ENCODE data around the gene ITGA8. TPM values are rescaled to one million over a fixed set of nuclear protein-coding genes. Genes with fewer than 3 reads are reported as not detected.

ITGA8 gene
- total and polyA plus RNA-seq, 4 donors: 4.7 to 55.2 (median 10.7) TPM

- Histone ChIP-seq H3K4me1 (ENCODE audit: control insufficient read depth, insufficient read depth, low read length) (no peaks in the 10 kb centered on the region), H3K36me3 (ENCODE audit: control insufficient read depth, insufficient read depth, low read length) (no peaks in the 10 kb centered on the region), H3K27me3 (ENCODE audit: control insufficient read depth, insufficient read depth, low read length) (no peaks in the 10 kb centered on the region), H3K27ac (ENCODE audit: low read depth, low read length) (no peak overlapping the region), H3K9me3 (ENCODE audit: control insufficient read depth, insufficient read depth, low read length) (no peaks in the 10 kb centered on the region), H3K4me3 (ENCODE audit: low read depth, low read length) (no peak overlapping the region)
- no peak for DNase-seq (ENCODE audit: low read depth in 4 of 6, low spot score in 6 of 6)
- WGBS (ENCODE audit: insufficient coverage): 92% methylated on average over 2 of the region's 4 CpGs
These were observed 113.3 kb downstream of the ITGA8 start for GRCh38 chr10:15606377-15606776.

- no peak overlapping the region for H3K4me3 ChIP-seq (ENCODE audit: low read depth, low read length)
These were observed 113.9 kb downstream of the ITGA8 start for GRCh38 chr10:15605740-15606369.

GRCh38 chr10:15603446-15604011 lies 116.2 kb downstream of the ITGA8 start:
- H3K9me3 ChIP-seq (ENCODE audit: control insufficient read depth, insufficient read depth, low read length): no peaks in the 10 kb centered on the region
- H3K27ac ChIP-seq (ENCODE audit: low read depth, low read length): no peak overlapping the region
- no peak overlapping the region for H3K4me3 ChIP-seq (ENCODE audit: low read depth, low read length)
- H3K27me3 ChIP-seq (ENCODE audit: control insufficient read depth, insufficient read depth, low read length): no peaks in the 10 kb centered on the region
- no peak for DNase-seq (ENCODE audit: low read depth in 4 of 6, low spot score in 6 of 6)
- WGBS (ENCODE audit: insufficient coverage): 80% methylated on average over 1 of the region's 3 CpGs
- no peaks in the 10 kb centered on the region for H3K36me3 ChIP-seq (ENCODE audit: control insufficient read depth, insufficient read depth, low read length)
- H3K4me1 ChIP-seq (ENCODE audit: control insufficient read depth, insufficient read depth, low read length): no peaks in the 10 kb centered on the region

More at GRCh38 chr10:15605740-15606369, 113.9 kb downstream of the ITGA8 start:
- Histone ChIP-seq H3K4me1 (ENCODE audit: control insufficient read depth, insufficient read depth, low read length) (no peaks in the 10 kb centered on the region), H3K27ac (ENCODE audit: low read depth, low read length) (no peak overlapping the region), H3K36me3 (ENCODE audit: control insufficient read depth, insufficient read depth, low read length) (no peaks in the 10 kb centered on the region), H3K27me3 (ENCODE audit: control insufficient read depth, insufficient read depth, low read length) (no peaks in the 10 kb centered on the region), H3K9me3 (ENCODE audit: control insufficient read depth, insufficient read depth, low read length) (no peaks in the 10 kb centered on the region)
- DNase-seq (ENCODE audit: low read depth in 4 of 6, low spot score in 6 of 6): no peak
- 85% methylated on average over 3 of the region's 6 CpGs for WGBS (ENCODE audit: insufficient coverage)

- no peaks in the 10 kb centered on the region for H3K9me3 ChIP-seq (ENCODE audit: control insufficient read depth, insufficient read depth, low read length)
- no CpG with 5 or more reads among the region's 1 CpG for WGBS (ENCODE audit: insufficient coverage)
- peak in 1 of 6 donors; percentile 46 for DNase-seq (ENCODE audit: low read depth in 4 of 6, low spot score in 6 of 6)
- H3K4me1 ChIP-seq (ENCODE audit: control insufficient read depth, insufficient read depth, low read length): no peaks in the 10 kb centered on the region
- no peaks in the 10 kb centered on the region for H3K27me3 ChIP-seq (ENCODE audit: control insufficient read depth, insufficient read depth, low read length)
- no peak overlapping the region for H3K27ac ChIP-seq (ENCODE audit: low read depth, low read length)
- H3K36me3 ChIP-seq (ENCODE audit: control insufficient read depth, insufficient read depth, low read length): no peaks in the 10 kb centered on the region
- H3K4me3 ChIP-seq (ENCODE audit: low read depth, low read length): no peak overlapping the region
These were observed 117.9 kb downstream of the ITGA8 start for GRCh38 chr10:15601819-15602218.

GRCh38 chr10:15595260-15595659 lies 124.5 kb downstream of the ITGA8 start:
- no peak for DNase-seq (ENCODE audit: low read depth in 4 of 6, low spot score in 6 of 6)

GRCh38 chr10:15591937-15592336 lies 127.8 kb downstream of the ITGA8 start:
- Histone ChIP-seq H3K4me3 (ENCODE audit: low read depth, low read length) (no peak overlapping the region), H3K36me3 (ENCODE audit: control insufficient read depth, insufficient read depth, low read length) (no peaks in the 10 kb centered on the region), H3K9me3 (ENCODE audit: control insufficient read depth, insufficient read depth, low read length) (no peaks in the 10 kb centered on the region), H3K4me1 (ENCODE audit: control insufficient read depth, insufficient read depth, low read length) (no peaks in the 10 kb centered on the region), H3K27me3 (ENCODE audit: control insufficient read depth, insufficient read depth, low read length) (no peaks in the 10 kb centered on the region), H3K27ac (ENCODE audit: low read depth, low read length) (no peak overlapping the region)
- WGBS (ENCODE audit: insufficient coverage): 100% methylated on average over 2 of the region's 4 CpGs
- DNase-seq (ENCODE audit: low read depth in 4 of 6, low spot score in 6 of 6): no peak

More at GRCh38 chr10:15595260-15595659, 124.5 kb downstream of the ITGA8 start:
- Histone ChIP-seq H3K4me3 (ENCODE audit: low read depth, low read length) (no peak overlapping the region), H3K9me3 (ENCODE audit: control insufficient read depth, insufficient read depth, low read length) (no peaks in the 10 kb centered on the region), H3K27ac (ENCODE audit: low read depth, low read length) (no peak overlapping the region), H3K27me3 (ENCODE audit: control insufficient read depth, insufficient read depth, low read length) (no peaks in the 10 kb centered on the region), H3K4me1 (ENCODE audit: control insufficient read depth, insufficient read depth, low read length) (no peaks in the 10 kb centered on the region), H3K36me3 (ENCODE audit: control insufficient read depth, insufficient read depth, low read length) (no peaks in the 10 kb centered on the region)

GRCh38 chr10:15591431-15591830 lies 128.3 kb downstream of the ITGA8 start:
- H3K27me3 ChIP-seq (ENCODE audit: control insufficient read depth, insufficient read depth, low read length): no peaks in the 10 kb centered on the region
- no peaks in the 10 kb centered on the region for H3K9me3 ChIP-seq (ENCODE audit: control insufficient read depth, insufficient read depth, low read length)
- H3K4me3 ChIP-seq (ENCODE audit: low read depth, low read length): no peak overlapping the region
- H3K4me1 ChIP-seq (ENCODE audit: control insufficient read depth, insufficient read depth, low read length): no peaks in the 10 kb centered on the region
- no CpG with 5 or more reads among the region's 2 CpGs for WGBS (ENCODE audit: insufficient coverage)
- no peak overlapping the region for H3K27ac ChIP-seq (ENCODE audit: low read depth, low read length)
- DNase-seq (ENCODE audit: low read depth in 4 of 6, low spot score in 6 of 6): no peak
- H3K36me3 ChIP-seq (ENCODE audit: control insufficient read depth, insufficient read depth, low read length): no peaks in the 10 kb centered on the region

GRCh38 chr10:15588635-15589508 lies 130.8 kb downstream of the ITGA8 start:
- H3K27me3 ChIP-seq (ENCODE audit: control insufficient read depth, insufficient read depth, low read length): no peaks in the 10 kb centered on the region
- WGBS (ENCODE audit: insufficient coverage): 43% methylated on average over 1 of the region's 9 CpGs
- no peaks in the 10 kb centered on the region for H3K9me3 ChIP-seq (ENCODE audit: control insufficient read depth, insufficient read depth, low read length)

GRCh38 chr10:15588151-15588550 lies 131.6 kb downstream of the ITGA8 start:
- Histone ChIP-seq H3K36me3 (ENCODE audit: control insufficient read depth, insufficient read depth, low read length) (no peaks in the 10 kb centered on the region), H3K27ac (ENCODE audit: low read depth, low read length) (no peak overlapping the region), H3K9me3 (ENCODE audit: control insufficient read depth, insufficient read depth, low read length) (no peaks in the 10 kb centered on the region), H3K27me3 (ENCODE audit: control insufficient read depth, insufficient read depth, low read length) (no peaks in the 10 kb centered on the region), H3K4me3 (ENCODE audit: low read depth, low read length) (no peak overlapping the region), H3K4me1 (ENCODE audit: control insufficient read depth, insufficient read depth, low read length) (no peaks in the 10 kb centered on the region)
- WGBS (ENCODE audit: insufficient coverage): 80% methylated on average over 2 of the region's 5 CpGs
- DNase-seq (ENCODE audit: low read depth in 4 of 6, low spot score in 6 of 6): no peak

More at GRCh38 chr10:15588635-15589508, 130.8 kb downstream of the ITGA8 start:
- no peaks in the 10 kb centered on the region for H3K36me3 ChIP-seq (ENCODE audit: control insufficient read depth, insufficient read depth, low read length)
- DNase-seq (ENCODE audit: low read depth in 4 of 6, low spot score in 6 of 6): no peak
- no peak overlapping the region for H3K4me3 ChIP-seq (ENCODE audit: low read depth, low read length)
- no peak overlapping the region for H3K27ac ChIP-seq (ENCODE audit: low read depth, low read length)
- H3K4me1 ChIP-seq (ENCODE audit: control insufficient read depth, insufficient read depth, low read length): no peaks in the 10 kb centered on the region
